GM06990 (cell line): Measurements from ENCODE around the gene PFN3.

ENCODE experiments used
- DNase-seq: peaks from one replicate; pipeline ENCODE4 v3.0.0-alpha.2; 2011; ENCODE audit not compliant: insufficient read length; ENCODE audit errors: extremely low read depth
- H3K27me3 ChIP-seq: replicated peaks from 2 replicates; pipeline ENCODE4 v1.6.0; 2011; ENCODE audit warnings: low read length; ENCODE audit not compliant: control insufficient read depth, insufficient read depth
- H3K36me3 ChIP-seq: 2 replicates; pipeline ENCODE4 v1.5.1; 2011; ENCODE audit warnings: low read length; ENCODE audit not compliant: control insufficient read depth, insufficient read depth
- H3K4me3 ChIP-seq: replicated peaks from 2 replicates; pipeline ENCODE4 v1.5.1; 2011; ENCODE audit warnings: low read depth, mild to moderate bottlenecking, control low read depth, low read length
- TF ChIP-seq, protein P1 (sequence below): IDR thresholded peaks from 2 replicates; pipeline ENCODE4 v1.5.1; 2011; ENCODE audit warnings: low read length, control low read depth, mild to moderate bottlenecking, inconsistent platforms; ENCODE audit not compliant: insufficient read depth, poor library complexity, severe bottlenecking

The PFN3 gene

GRCh38 chr5:177365845-177366527 is 34.5 kb downstream of the PFN3 start:
- TF ChIP-seq, protein P1, sequence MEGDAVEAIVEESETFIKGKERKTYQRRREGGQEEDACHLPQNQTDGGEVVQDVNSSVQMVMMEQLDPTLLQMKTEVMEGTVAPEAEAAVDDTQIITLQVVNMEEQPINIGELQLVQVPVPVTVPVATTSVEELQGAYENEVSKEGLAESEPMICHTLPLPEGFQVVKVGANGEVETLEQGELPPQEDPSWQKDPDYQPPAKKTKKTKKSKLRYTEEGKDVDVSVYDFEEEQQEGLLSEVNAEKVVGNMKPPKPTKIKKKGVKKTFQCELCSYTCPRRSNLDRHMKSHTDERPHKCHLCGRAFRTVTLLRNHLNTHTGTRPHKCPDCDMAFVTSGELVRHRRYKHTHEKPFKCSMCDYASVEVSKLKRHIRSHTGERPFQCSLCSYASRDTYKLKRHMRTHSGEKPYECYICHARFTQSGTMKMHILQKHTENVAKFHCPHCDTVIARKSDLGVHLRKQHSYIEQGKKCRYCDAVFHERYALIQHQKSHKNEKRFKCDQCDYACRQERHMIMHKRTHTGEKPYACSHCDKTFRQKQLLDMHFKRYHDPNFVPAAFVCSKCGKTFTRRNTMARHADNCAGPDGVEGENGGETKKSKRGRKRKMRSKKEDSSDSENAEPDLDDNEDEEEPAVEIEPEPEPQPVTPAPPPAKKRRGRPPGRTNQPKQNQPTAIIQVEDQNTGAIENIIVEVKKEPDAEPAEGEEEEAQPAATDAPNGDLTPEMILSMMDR: no peak
- Histone ChIP-seq H3K4me3 (no peak overlapping the region), H3K36me3 (peaks cover 20% of the 10 kb centered on the region), H3K27me3 (no peaks in the 10 kb centered on the region)
- DNase-seq: no peak

GRCh38 chr5:177364159-177364962 is 36.1 kb downstream of the PFN3 start:
- TF ChIP-seq, protein P1: no peak
- peaks cover 15% of the 10 kb centered on the region for H3K36me3 ChIP-seq
- peak; percentile 71 for DNase-seq
- H3K4me3 ChIP-seq: peak overlapping the region; percentile 40
- no peaks in the 10 kb centered on the region for H3K27me3 ChIP-seq

- TF ChIP-seq, protein P1: no peak
- peaks cover 12% of the 10 kb centered on the region for H3K36me3 ChIP-seq
- no peaks in the 10 kb centered on the region for H3K27me3 ChIP-seq
- peak overlapping the region; percentile 53 for H3K4me3 ChIP-seq
- no peak for DNase-seq
These were observed 36.9 kb downstream of the PFN3 start for GRCh38 chr5:177363565-177363964.

- Histone ChIP-seq H3K4me3 (peak overlapping the region; percentile 53), H3K27me3 (no peaks in the 10 kb centered on the region), H3K36me3 (peaks cover 5% of the 10 kb centered on the region)
- TF ChIP-seq, protein P1: no peak
- DNase-seq: peak; percentile 82
These were observed 37.6 kb downstream of the PFN3 start for GRCh38 chr5:177362610-177363507.

DNA sequence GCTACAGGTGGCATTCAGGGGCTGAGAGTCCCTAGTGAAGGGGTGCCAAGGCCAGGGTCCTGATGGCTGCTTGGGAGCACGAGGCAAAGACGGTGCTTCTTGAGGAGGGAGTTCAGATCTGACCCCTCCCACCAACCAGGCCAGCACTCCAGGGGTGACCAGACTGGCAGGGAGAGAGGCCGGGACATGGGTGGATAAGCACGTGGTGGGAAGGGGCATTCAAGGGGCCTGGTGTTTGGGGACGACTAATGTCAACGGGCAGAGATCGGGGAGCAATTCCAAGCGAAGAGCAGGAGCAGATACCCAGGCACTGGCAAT is 38.2 kb downstream of the PFN3 start:
- no peaks in the 10 kb centered on the region for H3K27me3 ChIP-seq
- peak overlapping the region; percentile 23 for H3K4me3 ChIP-seq
- peaks cover 4% of the 10 kb centered on the region for H3K36me3 ChIP-seq
- DNase-seq: no peak
- TF ChIP-seq, protein P1: no peak
